Embryonic facial prominence (tissue), 1 donor: ENCODE data around the gene CYP2S1.
"Not testable (repeated sequence)": the region's sequence is repeated elsewhere in the genome, so short reads cannot be mapped to it uniquely, and the experiment has no call there.

ENCODE experiments used
- DNase-seq: peaks from one replicate; pipeline ENCODE4 v3.0.0-alpha.2; 2016; ENCODE audit errors: extremely low spot score

The CYP2S1 gene

GRCh38 chr19:41192574-41193429 is at the start of gene CYP2S1:
Gene CYP2S1, plus strand, starts transcription at chr19:41193219. Its CDS starts 46 bp downstream, at chr19:41193265.
- DNase-seq: no peak

DNA sequence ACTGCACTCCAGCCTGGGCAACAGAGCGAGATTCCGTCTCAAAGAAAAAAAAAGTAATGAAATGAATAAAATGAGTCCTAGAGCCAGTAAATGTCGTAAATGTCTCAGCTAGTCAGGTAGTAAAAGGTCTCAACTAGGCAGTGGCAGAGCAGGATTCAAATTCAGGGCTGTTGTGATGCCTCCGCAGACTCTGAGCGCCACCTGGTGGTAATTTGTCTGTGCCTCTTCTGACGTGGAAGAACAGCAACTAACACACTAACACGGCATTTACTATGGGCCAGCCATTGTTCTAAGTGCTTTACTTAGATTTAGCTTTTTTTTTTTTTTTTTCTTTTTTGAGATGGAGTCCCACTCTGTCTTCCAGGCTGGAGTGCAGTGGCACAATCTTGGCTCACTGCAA is 48.6 kb upstream of the CYP2S1 start:
- DNase-seq: no peak

GRCh38 chr19:41149831-41150230 is 43.2 kb upstream of the CYP2S1 start:
- DNase-seq: no peak

DNA sequence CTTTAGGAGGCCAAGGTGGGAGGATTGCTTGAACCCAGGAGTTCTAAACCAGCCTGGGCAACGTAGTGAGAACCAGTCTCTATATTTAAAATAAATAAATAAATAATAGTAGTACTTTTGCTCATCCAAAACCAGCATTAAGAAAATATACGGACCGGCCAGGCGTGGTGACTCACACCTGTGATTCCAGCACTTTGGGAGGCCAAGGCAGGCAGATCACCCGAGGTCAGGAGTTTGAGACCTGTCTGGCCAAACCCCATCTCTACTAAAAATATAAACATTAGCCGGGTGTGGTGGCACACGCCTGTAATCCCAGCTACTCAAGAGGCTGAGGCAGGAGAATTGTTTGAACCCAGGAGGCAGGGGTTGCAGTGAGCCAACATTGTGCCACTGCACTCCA is 42.0 kb upstream of the CYP2S1 start:
- DNase-seq: not testable (repeated sequence)

DNA sequence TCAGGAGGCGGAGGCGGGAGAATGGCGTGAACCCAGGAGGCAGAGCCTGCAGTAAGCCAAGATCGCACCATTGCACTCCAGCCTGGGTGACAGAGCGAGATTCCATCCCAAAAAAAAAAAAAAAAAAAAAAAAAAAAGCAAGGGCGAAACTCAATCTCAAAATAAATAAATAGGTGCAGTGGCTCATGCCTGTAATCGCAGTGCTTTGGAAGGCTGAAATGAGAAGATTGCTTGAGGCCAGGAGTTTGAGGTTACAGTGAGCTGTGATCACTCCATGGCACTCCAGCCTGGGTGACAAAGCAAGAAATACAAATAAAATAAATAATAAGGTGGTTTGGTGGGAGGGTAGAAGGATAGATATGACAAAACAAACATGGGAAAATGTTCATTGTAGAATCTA is 39.0 kb upstream of the CYP2S1 start:
- DNase-seq: no peak

GRCh38 chr19:41156207-41156606 is 36.8 kb upstream of the CYP2S1 start:
- DNase-seq: no peak

GRCh38 chr19:41159881-41160280 is 33.1 kb upstream of the CYP2S1 start:
- DNase-seq: no peak

GRCh38 chr19:41161903-41162302 is 31.1 kb upstream of the CYP2S1 start:
- DNase-seq: no peak

DNA sequence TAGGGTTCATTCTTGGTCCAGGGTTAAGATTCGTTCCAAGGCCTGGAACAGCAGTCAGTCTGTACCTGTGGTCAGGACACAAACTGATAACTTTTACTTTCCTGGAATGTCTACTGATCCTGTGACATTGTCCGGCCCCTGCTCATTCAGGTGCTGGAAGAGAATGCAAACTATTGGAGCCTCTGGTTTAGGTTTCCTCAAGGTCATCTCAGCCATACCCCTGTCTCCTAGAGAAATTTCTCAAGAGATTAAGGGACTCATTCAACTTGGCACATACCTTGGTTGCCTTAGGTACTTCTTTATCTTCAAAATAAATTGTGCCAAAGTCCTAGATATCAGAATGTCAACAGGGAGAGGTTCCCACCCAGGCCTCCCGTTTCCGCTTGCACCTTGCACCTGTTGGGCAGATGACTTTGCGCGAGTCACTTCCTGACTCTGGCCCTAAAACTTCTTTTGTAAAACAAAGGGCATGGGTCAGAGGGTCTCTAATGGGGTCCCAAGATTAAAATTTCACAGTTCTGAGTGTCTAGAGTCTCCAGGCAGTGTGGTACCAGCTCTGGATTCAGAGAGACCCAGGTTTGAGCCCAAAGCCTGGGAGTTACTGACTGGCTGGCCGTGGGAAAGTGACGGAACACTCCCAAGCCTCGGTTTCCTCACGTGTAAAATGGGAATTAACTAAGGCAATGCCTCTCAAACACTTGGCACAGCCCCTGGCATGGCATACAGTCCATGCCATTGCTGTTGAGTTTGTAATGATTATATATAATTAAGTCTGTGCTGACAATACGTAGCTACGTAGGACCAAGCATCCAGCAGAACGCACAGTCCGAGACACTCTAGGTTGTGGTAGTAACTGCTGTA is 25.8 kb upstream of the CYP2S1 start:
- no peak for DNase-seq

DNA sequence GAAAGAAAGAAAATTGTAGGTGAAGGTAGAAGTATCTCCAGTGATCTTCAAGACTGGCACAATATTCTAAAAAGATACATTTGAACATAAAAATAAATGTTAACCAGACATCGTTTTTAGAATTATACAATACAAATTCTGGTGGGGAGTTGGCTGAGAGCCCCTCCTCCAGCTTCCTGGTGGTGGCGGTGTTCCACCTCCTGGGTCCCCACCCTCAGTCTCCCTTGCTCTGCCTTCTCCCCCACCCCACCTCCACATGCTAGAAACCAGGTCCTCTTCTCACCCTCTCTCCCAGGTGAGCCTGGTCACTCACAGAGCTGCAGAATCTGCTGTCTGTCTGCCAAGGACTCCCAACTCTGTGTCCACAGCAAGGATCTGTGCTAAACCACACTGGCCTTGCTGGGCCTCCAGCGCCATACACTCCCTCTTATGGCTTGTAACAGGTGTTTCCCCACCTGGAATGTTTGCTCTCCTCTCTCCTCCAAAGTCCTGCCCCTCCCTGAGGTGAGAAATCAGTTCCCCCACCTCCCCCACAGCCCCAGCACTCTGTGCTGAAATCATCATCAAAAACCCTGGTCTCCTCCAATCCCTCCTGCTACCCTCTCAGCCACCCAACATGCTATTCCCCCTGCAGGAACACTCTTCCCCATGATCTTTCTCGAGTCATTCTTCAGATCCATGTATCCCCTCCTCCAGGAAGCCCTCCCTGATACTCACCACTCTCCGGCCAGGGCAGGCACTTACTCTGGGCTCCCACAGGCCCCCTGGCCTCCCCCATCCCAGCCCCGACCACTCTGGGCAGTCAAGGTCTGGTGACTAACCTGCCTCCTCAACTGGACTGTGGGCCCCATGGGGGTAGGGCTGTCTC is 20.5 kb upstream of the CYP2S1 start:
- DNase-seq: no peak

DNA sequence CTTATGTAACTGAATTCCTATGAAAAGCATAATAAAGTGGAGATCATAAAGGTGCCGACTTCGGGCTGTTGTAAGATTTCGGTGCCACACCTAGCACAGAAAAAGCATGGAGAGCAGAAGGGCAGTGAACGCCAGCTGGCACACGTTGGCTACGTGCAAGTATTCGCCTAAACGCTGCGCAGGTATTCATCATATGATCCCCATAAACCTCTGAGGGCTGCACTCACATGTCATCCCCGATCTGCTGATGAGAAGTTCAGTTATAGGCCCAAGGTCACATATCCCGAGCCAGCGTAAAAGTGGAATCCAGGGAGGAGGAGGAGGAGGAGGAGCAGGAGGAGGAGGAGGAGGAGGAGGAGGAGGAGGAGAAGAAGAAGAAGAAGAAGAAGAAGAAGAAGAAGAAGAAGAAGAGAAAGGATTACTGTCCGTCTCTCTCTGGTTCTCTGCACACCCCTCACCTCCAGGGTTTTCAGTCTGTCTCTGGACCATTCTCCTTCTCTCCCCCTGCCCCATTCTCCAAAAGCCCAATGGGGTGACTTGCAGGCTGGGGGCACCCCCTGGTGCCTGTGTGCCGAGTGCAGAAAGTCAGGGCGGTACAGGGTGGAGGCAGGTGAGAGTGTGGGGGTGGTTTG is 18.6 kb upstream of the CYP2S1 start:
- no peak for DNase-seq

DNA sequence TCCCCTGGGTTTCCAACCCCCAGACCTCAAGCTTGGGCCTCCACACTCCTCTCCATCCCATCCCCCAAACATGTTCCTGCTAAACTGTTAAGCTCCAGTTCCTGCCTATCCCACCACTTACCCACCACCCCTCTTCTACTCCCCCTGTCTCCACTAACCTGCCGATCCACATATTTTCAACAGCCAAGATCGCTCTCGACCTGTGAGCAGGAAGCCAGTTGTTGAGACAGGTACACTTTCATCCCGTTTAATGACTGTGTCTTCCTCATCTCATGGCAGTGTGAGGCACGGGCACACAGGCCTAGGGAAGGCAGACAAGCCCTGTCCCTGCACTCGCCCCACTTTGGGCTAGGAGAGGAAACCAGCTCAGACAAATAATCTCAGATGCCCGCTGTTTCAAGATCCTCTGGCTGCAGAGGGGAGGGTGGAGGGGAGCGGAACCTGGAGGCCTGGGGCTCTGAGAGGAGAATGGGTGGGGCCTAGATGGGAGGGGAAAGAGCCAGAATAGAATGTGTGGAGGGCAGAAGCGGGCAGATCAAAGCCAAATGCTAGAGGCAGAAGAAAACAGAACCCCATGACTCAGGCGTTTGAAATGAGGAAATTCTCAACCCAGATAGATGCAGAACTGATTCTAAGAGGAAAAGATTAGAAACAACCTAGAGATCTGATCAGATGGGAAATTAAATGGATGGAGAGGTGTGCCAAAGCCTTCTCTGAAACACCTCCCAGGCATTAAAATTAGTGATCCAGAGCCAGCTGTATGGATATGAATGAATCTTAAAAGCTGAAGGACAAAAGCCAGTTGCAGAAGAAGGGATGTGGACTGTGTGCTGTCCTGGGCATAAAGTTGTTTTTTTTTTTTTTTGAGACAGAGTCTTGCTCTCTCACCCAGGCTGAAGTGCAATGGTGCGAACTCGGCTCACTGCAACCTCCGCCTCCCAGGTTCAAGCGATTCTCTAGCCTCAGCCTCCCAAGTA is 16.9 kb upstream of the CYP2S1 start:
- DNase-seq: peak; percentile 49

- not testable (repeated sequence) for DNase-seq
These were observed 12.8 kb upstream of the CYP2S1 start for GRCh38 chr19:41180173-41180572.

GRCh38 chr19:41186971-41187883 is 5.8 kb upstream of the CYP2S1 start:
- DNase-seq: no peak

DNA sequence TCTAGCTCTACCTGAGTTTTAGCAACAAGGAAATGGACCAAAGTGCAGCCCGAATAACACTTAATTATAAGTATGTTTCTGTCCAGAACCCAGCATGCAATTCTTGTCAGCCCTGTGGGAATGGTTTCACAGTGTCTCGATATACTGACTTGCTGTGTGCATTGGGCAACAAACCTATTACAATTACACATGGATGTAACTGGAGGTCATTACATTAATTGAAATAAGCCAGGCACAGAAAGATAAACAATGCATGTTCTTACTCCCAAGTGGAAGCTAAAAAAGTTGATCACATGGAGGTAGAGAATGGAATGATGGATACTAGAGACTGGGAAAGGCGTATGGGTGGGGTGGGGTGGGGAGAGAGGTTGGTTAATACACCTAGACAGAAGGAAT is 5.1 kb upstream of the CYP2S1 start:
- DNase-seq: no peak

DNA sequence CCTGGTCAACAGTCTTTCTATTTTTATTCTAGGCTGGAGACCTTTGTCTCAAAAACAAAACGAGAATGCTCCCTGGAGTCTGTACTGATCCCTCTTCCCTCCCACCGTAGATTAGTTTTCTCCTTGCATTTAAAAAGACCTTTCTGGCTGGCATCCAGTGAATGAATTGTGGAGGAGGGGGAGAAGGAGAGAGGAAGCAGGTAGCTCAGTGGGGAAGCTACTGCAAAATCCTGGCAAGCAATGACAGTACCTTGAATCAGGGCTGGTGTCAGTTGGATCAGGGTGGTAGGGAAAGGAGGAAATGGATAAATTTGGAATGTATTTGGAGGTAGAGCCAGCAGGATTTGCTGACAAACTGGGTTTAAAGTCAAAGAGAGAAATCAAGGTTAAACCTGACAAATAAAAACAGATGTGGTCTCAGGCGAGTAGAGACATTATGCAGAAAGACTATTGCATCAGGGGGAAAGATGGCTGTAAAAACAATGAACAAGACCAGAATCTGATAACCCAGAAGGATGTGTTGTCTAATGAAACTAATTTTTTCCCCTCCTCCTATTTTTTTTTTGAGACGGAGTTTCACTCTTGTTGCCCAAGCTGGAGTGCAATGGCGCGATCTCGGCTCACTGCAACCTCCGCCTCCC is 3.5 kb upstream of the CYP2S1 start:
- no peak for DNase-seq

- no peak for DNase-seq
These were observed 574 bp downstream of the CYP2S1 start for GRCh38 chr19:41193430-41194156.

DNA sequence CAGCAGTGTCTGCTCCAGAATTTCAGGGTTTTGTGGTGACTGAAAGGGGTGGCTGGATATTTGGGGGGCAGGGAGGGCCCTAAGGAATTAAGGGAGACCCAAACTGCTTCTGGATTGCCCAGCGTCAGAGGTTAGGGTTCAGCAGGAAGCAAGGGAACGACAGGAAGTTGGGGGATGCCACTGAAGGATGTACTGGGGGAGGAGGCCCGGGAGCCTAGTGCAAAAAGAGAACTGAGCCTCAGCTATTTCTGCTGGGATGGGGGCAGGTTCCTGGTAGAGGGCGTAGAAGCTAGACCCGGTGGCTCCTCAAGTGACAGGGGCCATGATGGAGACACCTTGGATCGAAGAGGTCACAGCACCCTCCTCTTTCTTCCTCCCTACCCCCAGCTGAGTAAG is 1.1 kb downstream of the CYP2S1 start:
- no peak for DNase-seq
